Measurements from ENCODE around the gene NEDD4L.

The NEDD4L gene

GRCh38 chr18:58334061-58334460 is 290.0 kb downstream of the NEDD4L start:
- no peak for DNase-seq

GRCh38 chr18:58335223-58335622 is 291.2 kb downstream of the NEDD4L start:
- DNase-seq, result no peak

DNA sequence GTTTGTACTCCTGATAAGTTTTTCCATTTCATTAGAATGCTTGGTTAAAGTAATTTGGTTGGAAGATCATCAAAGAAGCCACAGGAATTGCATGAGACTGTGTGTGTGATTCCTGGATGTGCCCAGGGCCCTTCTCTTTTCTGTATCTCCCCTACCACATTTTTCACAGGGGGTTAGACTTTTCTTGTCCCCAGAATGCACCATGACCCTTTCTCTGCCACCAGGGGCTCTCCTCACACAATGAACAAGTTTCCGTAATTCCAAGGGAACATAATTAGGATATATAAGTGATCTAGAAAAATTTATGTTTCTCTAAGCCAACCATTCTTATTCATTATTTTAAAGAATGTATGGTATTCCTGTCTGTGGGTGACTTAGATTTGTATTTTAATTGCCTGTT is 291.8 kb downstream of the NEDD4L start:
- no peak for DNase-seq

DNA sequence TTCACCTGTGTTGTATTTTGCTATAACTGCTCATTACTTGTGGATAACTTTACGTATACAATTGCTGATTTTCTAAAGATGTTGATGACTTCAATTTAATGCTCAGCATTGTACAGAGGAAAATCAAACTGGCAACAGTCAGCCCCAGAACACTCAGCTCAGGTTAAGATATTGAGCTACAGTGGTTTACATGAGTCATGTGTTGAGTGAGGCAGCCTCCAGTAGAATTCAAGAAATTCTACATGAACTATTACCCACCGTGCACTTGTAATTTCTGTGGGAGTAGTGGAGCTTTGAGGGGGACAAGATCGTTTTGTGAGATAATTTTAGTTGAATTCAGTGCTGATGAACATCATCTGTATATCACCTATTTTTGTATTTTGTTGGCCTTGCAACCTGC is 292.6 kb downstream of the NEDD4L start:
- no peak for DNase-seq

DNA sequence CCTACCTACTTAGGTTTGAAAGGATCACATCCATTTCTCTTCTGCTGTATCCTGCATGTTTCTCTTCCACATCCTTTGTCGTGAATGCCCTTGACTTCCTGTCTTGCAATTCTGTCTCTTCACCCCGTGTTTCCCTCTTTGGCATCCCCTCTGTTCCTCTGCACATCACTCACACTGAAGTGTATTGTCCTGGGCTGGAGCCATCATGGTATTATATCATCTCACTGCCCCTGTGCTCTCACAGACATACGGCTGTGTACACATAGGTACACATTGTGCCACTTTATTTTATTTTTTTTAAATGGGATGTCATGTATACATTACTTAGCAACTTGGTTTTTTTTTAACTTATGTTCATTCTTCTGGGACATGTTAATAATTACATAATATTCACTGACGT is 293.3 kb downstream of the NEDD4L start:
- DNase-seq, result no peak

- DNase-seq, result no peak
These were observed 293.7 kb downstream of the NEDD4L start for GRCh38 chr18:58337686-58338085.

DNA sequence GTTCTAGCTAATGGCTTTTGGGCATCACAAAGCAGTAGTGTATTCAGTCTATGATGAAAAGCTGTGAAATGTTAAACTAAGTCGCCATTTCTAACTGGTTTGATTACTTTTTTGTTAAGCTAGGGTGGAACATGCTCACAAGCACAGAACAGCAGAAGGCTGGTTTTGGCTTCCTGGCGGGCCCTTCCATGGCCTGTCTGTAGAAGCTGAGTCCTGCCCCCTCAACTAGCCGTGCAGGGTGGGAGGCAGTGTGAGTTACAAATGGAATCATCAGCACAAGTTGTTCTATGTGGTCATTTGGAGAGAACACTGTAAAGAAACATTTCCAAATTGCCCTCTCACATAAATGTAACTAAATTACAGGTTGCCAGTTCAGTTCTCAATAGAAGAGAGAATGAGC is 294.1 kb downstream of the NEDD4L start:
- DNase-seq, result no peak

DNA sequence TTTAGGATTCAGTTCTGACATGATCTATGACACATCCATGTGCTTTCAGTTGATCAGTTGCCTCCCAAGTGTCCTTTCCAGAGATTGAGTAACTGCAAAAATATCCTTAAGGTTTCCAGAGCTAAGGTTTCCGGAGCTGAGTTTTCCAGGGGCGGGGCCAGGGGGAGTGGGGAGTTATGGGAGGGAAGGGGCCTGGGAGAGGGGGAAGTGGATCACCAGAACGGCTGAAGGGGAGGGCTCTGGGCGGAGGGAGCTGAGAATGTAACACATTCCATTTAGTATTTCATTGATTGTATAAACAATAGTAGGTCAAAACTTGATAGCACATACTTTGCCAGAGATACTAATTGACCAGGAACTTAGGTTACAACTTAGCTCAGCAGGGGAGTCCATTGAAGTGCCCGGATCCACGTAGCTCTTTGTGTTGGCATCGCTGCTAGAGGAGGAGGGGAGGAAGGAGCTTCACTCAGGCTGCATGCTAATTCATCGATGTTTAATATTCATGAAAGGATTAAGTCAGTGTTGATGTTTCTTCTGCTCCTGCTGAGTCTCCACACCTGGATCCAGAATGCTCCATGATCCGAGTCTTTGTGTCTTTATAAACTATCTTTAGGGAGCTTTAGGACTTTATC is 295.1 kb downstream of the NEDD4L start:
- DNase-seq, result no peak

DNA sequence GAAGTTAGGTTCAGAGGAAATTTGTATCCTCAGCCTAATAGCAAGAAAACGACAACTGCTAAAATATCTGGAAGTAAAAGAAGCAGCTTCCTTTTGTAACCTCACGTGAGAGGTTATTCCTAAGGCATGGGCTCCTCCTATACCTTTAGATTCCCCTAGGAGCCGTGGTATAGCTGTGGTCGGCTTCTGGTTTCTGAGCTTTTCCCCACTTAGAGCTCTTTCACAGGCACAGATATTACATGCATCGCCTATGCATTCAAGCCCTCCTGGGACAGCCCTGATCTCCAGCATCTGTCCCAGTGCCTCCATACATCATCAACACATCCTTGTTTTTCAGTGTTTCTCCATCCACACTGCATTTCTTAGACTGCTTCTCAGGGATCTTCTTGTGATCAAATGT is 295.9 kb downstream of the NEDD4L start:
- DNase-seq, result no peak

GRCh38 chr18:58341916-58342315 is 297.9 kb downstream of the NEDD4L start:
- no peak for DNase-seq

- no peak for DNase-seq
These were observed 300.1 kb downstream of the NEDD4L start for GRCh38 chr18:58344080-58344670.

GRCh38 chr18:58344861-58345463 is 300.9 kb downstream of the NEDD4L start:
- no peak for DNase-seq

DNA sequence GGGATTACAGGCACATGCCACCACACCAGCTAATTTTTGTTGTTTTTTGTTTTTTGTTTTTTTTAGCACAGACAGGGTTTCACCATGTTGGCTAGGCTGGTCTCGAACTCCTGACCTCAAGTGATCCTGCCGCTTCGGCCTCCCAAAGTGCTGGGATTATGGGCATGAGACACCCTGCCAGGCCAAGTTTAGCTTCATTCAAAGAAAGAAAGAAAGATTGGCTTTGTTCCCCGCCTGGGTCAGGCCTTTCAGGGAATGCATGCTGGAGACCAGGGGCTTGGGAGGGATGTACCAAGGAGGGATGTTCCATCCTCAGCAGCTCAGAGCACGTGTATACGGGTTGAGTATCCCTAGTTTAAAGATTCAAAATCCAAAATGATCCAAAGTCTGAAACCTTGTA is 301.8 kb downstream of the NEDD4L start:
- no peak for DNase-seq

GRCh38 chr18:58347135-58347534 is 303.1 kb downstream of the NEDD4L start:
- no peak for DNase-seq

DNA sequence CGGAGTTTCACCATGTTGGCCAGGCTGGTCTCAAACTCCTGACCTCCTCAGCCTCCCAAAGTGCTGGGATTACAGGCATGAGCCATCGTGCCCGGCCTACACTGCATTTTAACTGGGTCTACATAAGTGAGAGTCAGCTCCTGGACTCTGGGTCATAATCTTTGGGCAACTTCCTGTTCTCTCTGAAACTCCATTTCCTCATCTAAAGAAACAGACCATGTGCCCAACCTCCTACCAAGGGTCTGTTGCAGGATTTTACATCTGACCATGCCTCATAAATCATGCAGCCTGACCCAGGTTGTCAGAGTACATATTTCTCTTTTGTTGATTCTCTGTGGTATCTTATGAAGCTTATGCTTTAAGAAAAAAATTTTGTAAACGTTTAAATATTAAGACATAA is 304.5 kb downstream of the NEDD4L start:
- no peak for DNase-seq

DNA sequence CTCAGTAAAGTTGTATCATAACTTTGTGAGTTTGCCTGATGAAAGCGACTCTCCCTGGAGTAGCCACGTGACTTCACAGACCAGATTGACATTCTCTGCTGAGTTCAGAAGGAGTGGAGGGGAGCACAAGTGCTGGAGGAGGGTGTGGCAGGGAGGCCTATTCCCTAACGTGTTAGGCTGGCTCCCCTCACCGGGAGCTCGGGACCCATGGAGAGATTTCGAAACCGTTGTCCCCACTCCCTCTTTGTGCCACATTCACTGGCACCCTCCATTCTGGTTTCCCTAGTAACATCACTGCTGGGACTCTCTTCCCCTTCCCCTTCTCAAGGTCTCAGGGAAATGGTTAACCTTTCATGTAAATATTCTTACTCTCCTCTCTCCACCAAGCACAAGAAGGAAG is 304.9 kb downstream of the NEDD4L start:
- no peak for DNase-seq

- no peak for DNase-seq
These were observed 305.6 kb downstream of the NEDD4L start for GRCh38 chr18:58349650-58350049.

GRCh38 chr18:58350526-58350925 is 306.5 kb downstream of the NEDD4L start:
- DNase-seq, result no peak

- DNase-seq, result no peak
These were observed 307.8 kb downstream of the NEDD4L start for GRCh38 chr18:58351776-58352175.

DNA sequence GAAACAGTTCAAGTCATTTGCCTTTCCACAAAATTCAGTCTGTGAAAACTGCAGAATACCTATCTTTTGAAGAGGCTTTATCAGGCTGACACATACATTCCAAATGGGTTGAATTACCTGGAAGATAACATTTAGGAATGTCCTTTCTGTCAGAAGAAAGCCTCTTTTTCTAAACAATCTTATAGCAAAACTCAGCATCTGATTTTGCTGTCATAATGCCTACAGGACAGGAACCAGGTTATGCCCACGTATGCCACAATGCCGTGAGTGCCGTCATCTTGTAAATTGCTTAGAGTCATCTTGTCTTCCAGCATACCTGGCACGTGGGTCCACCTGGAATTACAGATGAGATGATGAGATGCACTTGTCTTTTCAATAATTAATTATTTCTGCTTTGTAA is 309.6 kb downstream of the NEDD4L start:
- DNase-seq, result no peak

DNA sequence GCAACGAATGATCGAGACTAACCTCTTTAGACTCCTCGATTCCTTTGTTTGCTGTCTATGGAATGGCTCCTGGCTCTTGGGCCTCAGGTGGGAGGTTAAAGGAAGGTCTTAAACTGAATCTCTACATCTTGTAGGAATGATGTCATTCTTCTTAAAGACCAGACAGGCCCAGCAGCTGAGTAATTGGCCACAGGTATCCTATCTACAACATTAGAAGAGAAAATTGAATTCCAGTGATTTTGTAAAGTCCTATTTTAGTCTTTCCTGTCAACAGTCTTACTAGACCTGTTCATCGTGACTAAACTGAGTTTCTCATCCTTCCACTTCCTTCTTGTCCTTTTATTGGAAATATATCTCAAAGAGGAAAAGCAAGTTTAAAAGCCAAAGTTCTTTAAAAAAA is 310.0 kb downstream of the NEDD4L start:
- DNase-seq, result no peak

DNA sequence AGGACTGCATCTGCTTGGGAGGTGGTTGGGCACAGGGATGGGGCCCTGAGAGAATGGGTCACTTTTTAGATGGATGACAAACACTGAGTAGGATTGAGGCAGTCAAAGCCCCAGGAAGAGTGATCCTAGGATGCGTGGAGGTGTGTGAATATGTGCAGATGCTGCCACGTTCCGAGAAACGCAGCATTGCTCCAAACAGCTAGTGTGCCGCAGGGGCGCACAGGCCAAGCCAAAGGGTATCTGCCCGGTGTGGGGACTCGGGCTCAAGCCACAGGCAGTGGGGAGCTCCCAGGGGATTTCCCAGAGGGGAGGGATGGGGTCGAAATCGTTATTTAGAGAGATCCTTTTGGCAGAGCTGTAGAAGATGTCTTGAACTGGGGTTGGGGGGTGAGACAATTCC is 310.8 kb downstream of the NEDD4L start:
- DNase-seq, result no peak

- no peak for DNase-seq
These were observed 311.2 kb downstream of the NEDD4L start for GRCh38 chr18:58355243-58355642.

DNA sequence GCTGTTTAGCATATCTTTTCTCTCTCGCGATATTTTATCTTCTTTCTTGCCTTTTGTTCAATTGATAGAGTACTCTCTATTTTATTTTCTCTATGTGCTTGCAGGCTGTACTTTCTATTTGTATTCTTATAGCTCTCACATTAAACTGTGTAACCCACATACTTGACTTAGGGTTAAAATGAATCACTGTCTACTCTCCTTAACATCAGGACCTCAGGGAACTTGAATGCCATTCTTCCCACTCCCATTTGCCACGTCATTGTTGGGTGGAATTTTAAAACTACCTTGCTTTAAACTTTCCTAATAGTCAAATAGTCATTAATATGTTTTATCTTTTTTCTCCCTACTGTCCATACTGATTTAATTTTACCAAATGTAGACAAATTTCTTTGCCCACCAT is 315.2 kb downstream of the NEDD4L start:
- no peak for DNase-seq

GRCh38 chr18:58359620-58360019 is 315.6 kb downstream of the NEDD4L start:
- no peak for DNase-seq

Measured in stimulated activated CD4-positive, alpha-beta T cell treated with anti-CD3 and anti-CD28 coated beads, Interleukin-2, amount 100 ng/mL, for 48 hours (primary cell).